Cardiac muscle cell (in vitro differentiated cells and primary cell): ENCODE results near the gene BPIFB2. TPM values are rescaled to one million over a fixed set of nuclear protein-coding genes. Genes with fewer than 3 reads are reported as not detected.
A peak's percentile ranks its signal among the peaks of the same experiment; 100 is the strongest.

Source experiments
- DNase-seq, 2 donors: peaks; one replicate each; pipeline versions ENCODE4 v3.0.0 to v3.0.0-alpha.2; 2010 to 2017; ENCODE audit warnings: low read depth in 1 of 2, low spot score in 1 of 2
- H3K27ac ChIP-seq: fragments of 200-600 bp; sonication (generic); 2 replicates; pipeline ENCODE4 v1.5.1; 2016
- H3K27me3 ChIP-seq: fragments of 200-600 bp; sonication (generic); 2 replicates; pipeline ENCODE4 v1.6.0; 2016; ENCODE audit warnings: control low read depth
- H3K36me3 ChIP-seq: fragments of 200-600 bp; sonication (generic); 2 replicates; pipeline ENCODE4 v1.5.1; 2016; ENCODE audit warnings: control low read depth
- H3K4me1 ChIP-seq: fragments of 200-600 bp; sonication (generic); 2 replicates; pipeline ENCODE4 v1.8.1; 2017; ENCODE audit warnings: low read depth, mild to moderate bottlenecking, mixed run types
- H3K4me3 ChIP-seq: fragments of 200-600 bp; sonication (generic); 2 replicates; pipeline ENCODE4 v1.5.1; 2016; ENCODE audit warnings: mild to moderate bottlenecking
- H3K9me3 ChIP-seq: fragments of 200-600 bp; sonication (generic); 2 replicates; pipeline ENCODE4 v1.5.1; 2017; ENCODE audit warnings: low read depth, mild to moderate bottlenecking, control low read depth
- polyA plus RNA-seq: library from polyadenylated mRNA; unstranded; fragments of >200 nt; fragmentation: Nextera tagmentation; extraction: Ambion mirVana; gene quantifications from 2 replicates; pipeline ENCODE4 v1.2.1, GENCODE V29; 2016
- total RNA-seq: library from RNA; depleted of rRNA; stranded (reverse); fragments of >200 nt; gene quantifications from 2 replicates; pipeline ENCODE4 v1.2.3, GENCODE V29; 2016
- TF ChIP-seq, protein P1 (sequence below): IDR thresholded peaks from 2 replicates; pipeline ENCODE4 v1.5.1; 2012; ENCODE audit warnings: low read depth, mild to moderate bottlenecking, low read length

Gene BPIFB2
- total and polyA plus RNA-seq, 2 experiments from 2014 or later, result not detected

GRCh38 chr20:33059741-33060390 is 52.4 kb downstream of the BPIFB2 start:
- no peaks in the 10 kb centered on the region for H3K36me3 ChIP-seq
- H3K27me3 ChIP-seq, result no peaks in the 10 kb centered on the region
- DNase-seq, result no peak
- no peaks in the 10 kb centered on the region for H3K9me3 ChIP-seq
- no peaks in the 10 kb centered on the region for H3K4me1 ChIP-seq
- no peak overlapping the region for H3K4me3 ChIP-seq
- H3K27ac ChIP-seq, result no peak overlapping the region
- TF ChIP-seq, protein P1, sequence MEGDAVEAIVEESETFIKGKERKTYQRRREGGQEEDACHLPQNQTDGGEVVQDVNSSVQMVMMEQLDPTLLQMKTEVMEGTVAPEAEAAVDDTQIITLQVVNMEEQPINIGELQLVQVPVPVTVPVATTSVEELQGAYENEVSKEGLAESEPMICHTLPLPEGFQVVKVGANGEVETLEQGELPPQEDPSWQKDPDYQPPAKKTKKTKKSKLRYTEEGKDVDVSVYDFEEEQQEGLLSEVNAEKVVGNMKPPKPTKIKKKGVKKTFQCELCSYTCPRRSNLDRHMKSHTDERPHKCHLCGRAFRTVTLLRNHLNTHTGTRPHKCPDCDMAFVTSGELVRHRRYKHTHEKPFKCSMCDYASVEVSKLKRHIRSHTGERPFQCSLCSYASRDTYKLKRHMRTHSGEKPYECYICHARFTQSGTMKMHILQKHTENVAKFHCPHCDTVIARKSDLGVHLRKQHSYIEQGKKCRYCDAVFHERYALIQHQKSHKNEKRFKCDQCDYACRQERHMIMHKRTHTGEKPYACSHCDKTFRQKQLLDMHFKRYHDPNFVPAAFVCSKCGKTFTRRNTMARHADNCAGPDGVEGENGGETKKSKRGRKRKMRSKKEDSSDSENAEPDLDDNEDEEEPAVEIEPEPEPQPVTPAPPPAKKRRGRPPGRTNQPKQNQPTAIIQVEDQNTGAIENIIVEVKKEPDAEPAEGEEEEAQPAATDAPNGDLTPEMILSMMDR, result no peak

DNA sequence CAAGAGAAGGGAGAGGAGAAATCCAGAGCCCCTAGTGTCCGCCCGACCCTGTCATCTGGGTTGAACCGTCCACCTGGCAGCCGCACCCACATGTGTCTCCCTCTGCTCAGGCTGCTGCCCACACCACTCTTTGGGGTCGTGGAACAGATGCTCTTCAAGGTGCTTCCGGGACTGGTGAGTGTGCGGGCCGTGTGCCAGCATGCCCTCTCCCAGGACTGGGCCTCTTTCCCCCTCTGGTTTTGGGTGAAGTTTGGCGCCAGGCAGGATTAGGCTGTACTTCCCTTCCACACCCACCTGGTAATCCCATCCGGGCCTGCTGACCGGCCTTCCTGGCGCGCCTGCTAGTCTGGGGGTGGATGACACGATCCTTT is 54.1 kb downstream of the BPIFB2 start:
- DNase-seq, result no peak
- H3K4me1 ChIP-seq, result no peaks in the 10 kb centered on the region
- no peaks in the 10 kb centered on the region for H3K36me3 ChIP-seq
- no peak overlapping the region for H3K27ac ChIP-seq
- H3K27me3 ChIP-seq, result no peaks in the 10 kb centered on the region
- no peaks in the 10 kb centered on the region for H3K9me3 ChIP-seq
- H3K4me3 ChIP-seq, result no peak overlapping the region
- TF ChIP-seq, protein P1, result no peak

- peak in 1 of 2 donors; percentile 59 for DNase-seq
- Histone ChIP-seq H3K36me3 (no peaks in the 10 kb centered on the region), H3K9me3 (no peaks in the 10 kb centered on the region), H3K27ac (no peak overlapping the region), H3K4me1 (no peaks in the 10 kb centered on the region), H3K27me3 (no peaks in the 10 kb centered on the region), H3K4me3 (no peak overlapping the region)
- TF ChIP-seq, protein P1, result no peak
Measured at GRCh38 chr20:33062105-33062824, 54.8 kb downstream of the BPIFB2 start.

- DNase-seq, result no peak
- Histone ChIP-seq H3K36me3 (no peaks in the 10 kb centered on the region), H3K4me3 (no peak overlapping the region), H3K27ac (no peak overlapping the region), H3K27me3 (no peaks in the 10 kb centered on the region), H3K9me3 (no peaks in the 10 kb centered on the region), H3K4me1 (no peaks in the 10 kb centered on the region)
- TF ChIP-seq, protein P1, result no peak
Measured at GRCh38 chr20:33062825-33063149, 55.3 kb downstream of the BPIFB2 start.

- no peak overlapping the region for H3K27ac ChIP-seq
- H3K9me3 ChIP-seq, result no peaks in the 10 kb centered on the region
- no peaks in the 10 kb centered on the region for H3K36me3 ChIP-seq
- TF ChIP-seq, protein P1, result no peak
- H3K27me3 ChIP-seq, result no peaks in the 10 kb centered on the region
- no peak overlapping the region for H3K4me3 ChIP-seq
- H3K4me1 ChIP-seq, result no peaks in the 10 kb centered on the region
- DNase-seq, result no peak
Measured at GRCh38 chr20:33063271-33063670, 55.8 kb downstream of the BPIFB2 start.
